Ovary (tissue), 3 donors: ENCODE data around the gene MEF2D.

Source experiments
- CTCF ChIP-seq, 3 donors: fragments of 450-650 bp in 2 of 3; fragments of 200-600 bp in 1 of 3; IDR thresholded peaks; one replicate each; pipeline versions ENCODE4 v1.5.1 to v1.8.0; 2016 to 2022; ENCODE audit warnings: antibody characterized with exemption in 3 of 3, mild to moderate bottlenecking in 1 of 3
- EP300 ChIP-seq: sonication (generic); formaldehyde crosslinking; IDR thresholded peaks from one replicate; pipeline ENCODE4 v1.6.1; 2017; ENCODE audit warnings: antibody characterized with exemption
- POLR2A ChIP-seq: fragments of 450-650 bp; IDR thresholded peaks from one replicate; pipeline ENCODE4 v1.6.1; 2017; ENCODE audit warnings: antibody characterized with exemption, mild to moderate bottlenecking, moderate library complexity
- donor health status: DM: no; HTN: no; CAD: no.

GRCh38 chr1:156452907-156453306, 47.7 kb downstream of the MEF2D start:
- no peak for TF ChIP-seq CTCF (IDR thresholded peaks at IDR 0.05)
- TF ChIP-seq POLR2A = no peak
- no peak for TF ChIP-seq EP300
